ENCODE measurements around the gene C7orf25.

The C7orf25 gene

DNA sequence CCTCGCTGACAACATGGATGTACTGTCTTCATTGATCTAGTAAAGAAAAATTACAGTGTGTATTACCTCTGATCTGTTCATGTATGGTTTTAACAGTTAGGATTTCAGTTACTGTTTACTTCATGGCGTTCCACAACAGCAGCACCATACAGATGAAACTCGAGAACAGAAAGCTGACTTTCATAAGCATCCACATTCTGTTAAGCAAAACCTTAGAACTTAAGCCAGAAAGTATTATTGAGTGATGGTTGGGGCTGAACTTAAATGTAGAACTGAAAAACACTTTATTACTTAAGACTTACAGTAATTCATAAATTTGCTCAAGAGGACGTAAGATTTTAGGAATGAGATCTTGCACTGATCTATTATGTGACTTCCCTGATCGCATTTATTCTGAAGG lies 24.0 kb upstream of the C7orf25 start:
- TF ChIP-seq, protein P1, sequence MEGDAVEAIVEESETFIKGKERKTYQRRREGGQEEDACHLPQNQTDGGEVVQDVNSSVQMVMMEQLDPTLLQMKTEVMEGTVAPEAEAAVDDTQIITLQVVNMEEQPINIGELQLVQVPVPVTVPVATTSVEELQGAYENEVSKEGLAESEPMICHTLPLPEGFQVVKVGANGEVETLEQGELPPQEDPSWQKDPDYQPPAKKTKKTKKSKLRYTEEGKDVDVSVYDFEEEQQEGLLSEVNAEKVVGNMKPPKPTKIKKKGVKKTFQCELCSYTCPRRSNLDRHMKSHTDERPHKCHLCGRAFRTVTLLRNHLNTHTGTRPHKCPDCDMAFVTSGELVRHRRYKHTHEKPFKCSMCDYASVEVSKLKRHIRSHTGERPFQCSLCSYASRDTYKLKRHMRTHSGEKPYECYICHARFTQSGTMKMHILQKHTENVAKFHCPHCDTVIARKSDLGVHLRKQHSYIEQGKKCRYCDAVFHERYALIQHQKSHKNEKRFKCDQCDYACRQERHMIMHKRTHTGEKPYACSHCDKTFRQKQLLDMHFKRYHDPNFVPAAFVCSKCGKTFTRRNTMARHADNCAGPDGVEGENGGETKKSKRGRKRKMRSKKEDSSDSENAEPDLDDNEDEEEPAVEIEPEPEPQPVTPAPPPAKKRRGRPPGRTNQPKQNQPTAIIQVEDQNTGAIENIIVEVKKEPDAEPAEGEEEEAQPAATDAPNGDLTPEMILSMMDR (IDR thresholded peaks at IDR 0.05; ENCODE audit: low read depth, low read length): no peak
- DNase-seq (ENCODE audit: extremely low read depth, low read depth): no peak

DNA sequence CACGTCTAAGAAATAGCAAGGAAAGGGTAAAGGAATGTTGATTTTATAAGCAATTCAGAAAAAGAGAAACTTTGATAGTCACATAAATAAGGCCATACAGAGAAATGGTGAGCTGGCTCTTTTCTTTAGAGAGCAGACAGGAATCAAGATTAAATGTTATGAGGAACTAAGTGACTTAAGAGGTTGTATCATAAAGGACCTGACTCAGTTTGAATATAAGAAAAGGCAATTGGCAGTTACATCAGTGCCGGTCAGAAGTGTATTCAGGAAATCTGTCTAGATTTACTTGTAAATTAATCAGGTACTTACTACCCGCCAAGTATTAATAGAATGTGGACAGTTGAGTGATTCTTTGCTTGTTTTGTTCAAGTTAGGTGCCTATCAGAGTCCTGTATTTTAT lies 22.4 kb upstream of the C7orf25 start:
- DNase-seq (ENCODE audit: extremely low read depth, low read depth): no peak
- TF ChIP-seq, protein P1 (IDR thresholded peaks at IDR 0.05; ENCODE audit: low read depth, low read length): no peak

DNA sequence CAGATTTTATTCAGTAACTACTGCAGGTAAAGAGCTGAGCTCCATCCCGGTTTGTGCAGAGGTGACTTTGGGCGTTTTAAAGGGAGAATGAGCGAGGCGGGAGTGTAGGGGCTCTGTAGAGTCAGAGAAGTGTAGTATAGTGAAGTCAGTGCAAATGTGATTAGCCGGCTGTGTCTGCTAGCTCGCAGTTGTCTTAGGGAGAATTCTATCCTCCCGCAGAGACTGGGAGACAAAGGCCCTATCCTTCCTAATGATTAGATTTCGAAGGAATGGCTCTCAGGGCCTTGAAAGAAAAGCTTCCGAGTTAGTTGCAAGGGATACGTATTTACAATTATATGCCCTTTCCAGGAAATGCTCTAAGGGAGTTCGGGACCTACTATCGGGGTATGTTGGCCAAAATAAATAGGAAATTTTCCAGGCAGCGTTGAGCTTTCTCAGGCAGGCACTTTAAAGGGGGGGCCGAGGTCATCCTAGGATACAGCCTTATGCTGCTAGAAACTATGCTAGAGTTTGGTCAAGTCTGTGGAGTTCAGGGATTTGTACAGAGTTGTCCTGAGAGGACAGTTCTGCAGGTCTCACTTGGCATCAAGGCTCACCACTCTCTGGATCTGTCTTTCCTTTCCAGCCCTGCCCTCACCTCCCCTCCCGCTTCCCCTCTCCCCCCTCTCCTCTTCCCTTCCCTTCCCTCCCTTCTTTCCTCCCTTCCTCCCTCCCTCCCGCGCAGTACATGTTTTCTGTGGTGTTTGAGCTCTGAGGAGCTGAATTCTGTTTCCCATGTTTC lies 21.1 kb upstream of the C7orf25 start:
- TF ChIP-seq, protein P1 (IDR thresholded peaks at IDR 0.05; ENCODE audit: low read depth, low read length): no peak
- DNase-seq (ENCODE audit: extremely low read depth, low read depth): no peak

DNA sequence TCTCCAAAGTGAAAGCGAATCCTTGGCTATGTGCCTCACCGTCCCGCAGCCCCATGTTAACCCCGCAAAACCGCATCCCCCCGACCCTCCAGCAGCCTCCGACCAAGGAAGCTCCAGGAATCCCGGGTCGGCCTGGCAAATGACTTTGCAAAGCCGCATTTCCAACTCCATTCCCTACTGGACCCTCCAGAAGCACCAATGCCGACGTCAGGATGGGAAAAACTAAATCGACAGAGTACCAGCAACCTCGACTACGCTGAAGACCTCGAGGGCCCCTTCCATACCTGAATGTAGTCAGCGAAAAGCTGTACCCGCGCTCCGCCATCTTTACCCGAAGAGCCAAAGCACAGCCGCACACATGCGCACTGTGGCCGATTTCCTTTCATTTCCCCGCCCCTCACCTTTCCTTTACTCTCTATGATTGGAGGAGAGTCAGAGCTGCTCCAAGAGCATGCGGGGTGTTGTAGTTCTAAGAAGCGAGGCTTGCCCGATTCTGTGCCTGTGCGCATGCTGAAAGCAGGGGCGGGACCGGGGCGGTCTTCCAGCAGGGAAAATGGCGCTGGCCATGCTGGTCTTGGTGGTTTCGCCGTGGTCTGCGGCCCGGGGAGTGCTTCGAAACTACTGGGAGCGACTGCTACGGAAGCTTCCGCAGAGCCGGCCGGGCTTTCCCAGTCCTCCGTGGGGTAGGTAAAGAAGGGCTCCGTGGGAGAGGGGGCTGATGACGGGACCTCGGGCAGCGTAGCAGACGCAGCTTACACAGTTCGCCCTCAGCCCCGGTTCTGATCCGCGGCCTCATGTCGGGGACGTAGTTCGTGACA lies 20.2 kb upstream of the C7orf25 start, which contains the start of the genes MRPL32 and PSMA2:
Gene MRPL32, plus strand, starts transcription at position 543 of the 818 bp plus-strand sequence. Its CDS starts 11 bp downstream, at position 554.
Gene PSMA2, minus strand, starts transcription at position 341 of the 818 bp plus-strand sequence. Its CDS starts 16 bp downstream, at position 325.
- TF ChIP-seq, protein P1 (IDR thresholded peaks at IDR 0.05; ENCODE audit: low read depth, low read length): no peak
- peak; percentile 90 for DNase-seq (ENCODE audit: extremely low read depth, low read depth)

DNA sequence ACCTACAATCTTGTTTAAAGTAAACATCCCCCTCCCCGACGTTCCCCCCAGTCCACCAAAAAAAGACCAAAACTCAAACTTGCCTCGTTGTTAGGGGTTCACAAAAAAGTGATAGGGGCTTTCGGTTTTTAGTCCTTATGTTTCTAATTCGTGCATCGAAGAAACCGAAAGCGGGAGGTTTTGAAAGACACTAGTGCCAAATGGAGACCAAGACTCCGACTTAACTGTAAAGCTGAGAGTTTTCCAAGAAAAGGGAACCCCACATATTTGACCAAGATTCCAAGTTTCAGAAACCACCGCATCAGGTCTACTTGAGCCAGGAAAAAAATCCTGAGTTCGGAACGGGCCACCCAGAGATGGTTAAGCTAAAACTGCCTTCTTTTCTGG lies 19.6 kb upstream of the C7orf25 start:
- DNase-seq (ENCODE audit: extremely low read depth, low read depth): no peak
- TF ChIP-seq, protein P1 (IDR thresholded peaks at IDR 0.05; ENCODE audit: low read depth, low read length): no peak

DNA sequence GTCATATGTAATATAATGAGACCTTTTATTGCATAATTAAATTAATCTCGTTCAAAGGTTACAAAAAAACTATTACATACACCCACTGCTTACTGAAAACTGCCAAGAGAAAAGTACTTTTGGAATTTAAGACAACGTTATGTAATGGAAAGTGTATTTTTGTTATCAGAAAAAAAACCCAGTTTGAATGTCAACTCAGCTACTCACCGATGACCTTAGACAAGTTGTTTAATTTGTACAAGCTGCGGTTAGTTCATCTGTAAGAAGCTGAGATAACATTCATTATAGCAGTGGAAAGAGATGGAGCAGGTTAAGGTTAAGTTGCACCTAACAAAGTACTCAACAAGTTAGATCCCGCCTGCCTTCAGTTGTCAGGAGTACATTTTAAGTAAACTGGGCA lies 19.0 kb upstream of the C7orf25 start:
- TF ChIP-seq, protein P1 (IDR thresholded peaks at IDR 0.05; ENCODE audit: low read depth, low read length): no peak
- DNase-seq (ENCODE audit: extremely low read depth, low read depth): no peak

DNA sequence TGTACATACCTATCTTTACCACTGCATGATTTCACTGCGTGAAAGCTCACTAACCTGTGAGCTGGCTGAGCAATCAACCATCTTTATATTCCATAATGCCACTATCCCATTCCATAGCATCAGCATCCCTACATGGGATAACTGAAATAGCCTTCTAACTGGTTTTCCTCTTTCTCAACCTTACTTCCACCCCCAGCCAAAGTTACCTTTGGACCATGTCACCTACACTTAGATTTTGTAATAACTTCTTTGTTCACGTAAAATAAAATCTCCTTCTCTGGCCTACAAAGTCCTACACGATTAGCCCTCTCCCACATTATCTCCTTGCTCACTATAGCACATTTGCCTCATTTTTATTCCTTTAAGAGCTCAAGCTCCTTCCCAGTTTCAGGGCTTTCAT lies 17.6 kb upstream of the C7orf25 start:
- TF ChIP-seq, protein P1 (IDR thresholded peaks at IDR 0.05; ENCODE audit: low read depth, low read length): no peak
- no peak for DNase-seq (ENCODE audit: extremely low read depth, low read depth)
